Mucosa of rectum (tissue), 2 donors: Measurements from ENCODE around the gene EIF4E2.

ENCODE experiments used
- H3K27ac ChIP-seq, 2 donors: one replicate each; pipeline ENCODE4 v1.7.0; 2013; ENCODE audit warnings: inconsistent platforms in 2 of 2, low read depth in 2 of 2, low read length in 2 of 2
- H3K27me3 ChIP-seq, 2 donors: one replicate each; pipeline ENCODE4 v1.7.0; 2013; ENCODE audit warnings: low read length in 2 of 2; ENCODE audit not compliant: control insufficient read depth in 2 of 2, insufficient read depth in 2 of 2
- H3K36me3 ChIP-seq, 2 donors: one replicate each; pipeline ENCODE4 v1.7.0; 2013; ENCODE audit warnings: low read length in 2 of 2; ENCODE audit not compliant: control insufficient read depth in 2 of 2, insufficient read depth in 2 of 2
- H3K4me1 ChIP-seq, 2 donors: one replicate each; pipeline ENCODE4 v1.7.0; 2013; ENCODE audit warnings: low read length in 2 of 2, mild to moderate bottlenecking in 1 of 2; ENCODE audit not compliant: control insufficient read depth in 2 of 2, insufficient read depth in 2 of 2
- H3K4me3 ChIP-seq, 2 donors: one replicate each; pipeline ENCODE4 v1.7.0; 2013; ENCODE audit warnings: low read length in 2 of 2
- H3K9ac ChIP-seq, 2 donors: one replicate each; pipeline ENCODE4 v1.7.0; 2013; ENCODE audit warnings: low read length in 2 of 2, low read depth in 1 of 2, mild to moderate bottlenecking in 1 of 2
- H3K9me3 ChIP-seq, 2 donors: one replicate each; pipeline ENCODE4 v1.7.0; 2013; ENCODE audit warnings: low read length in 2 of 2; ENCODE audit not compliant: control insufficient read depth in 2 of 2
- donor health status: healthy.
- donor health status: Normal muscosa, but diverticular disease.

EIF4E2 gene

DNA sequence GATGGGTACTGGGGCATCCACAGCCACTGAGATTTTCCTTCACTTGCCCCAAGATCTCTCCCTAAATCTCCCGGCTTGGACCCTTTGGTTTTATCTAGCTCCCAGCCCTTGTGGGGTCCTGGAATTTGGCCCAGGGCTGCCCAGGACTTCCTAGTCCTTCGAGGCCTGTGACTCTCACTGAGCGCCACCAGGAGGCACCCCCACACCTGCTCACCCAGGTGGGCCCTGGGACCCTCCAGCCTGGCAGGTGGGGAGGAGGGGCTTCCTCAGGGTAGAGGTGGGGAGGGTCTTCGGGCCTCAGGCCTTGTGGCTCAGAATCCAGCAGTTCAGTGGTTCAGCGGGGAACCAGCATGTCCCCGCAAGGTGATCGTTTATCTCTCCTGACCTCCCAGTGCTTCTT lies 42.2 kb upstream of the EIF4E2 start:
- Histone ChIP-seq H3K4me3 (no peak overlapping the region), H3K4me1 (no peaks in the 10 kb centered on the region), H3K27me3 (peaks cover 20 to 24% of the 10 kb centered on the region in 2 donors), H3K9ac (no peak overlapping the region), H3K27ac (no peak overlapping the region), H3K36me3 (no peaks in the 10 kb centered on the region), H3K9me3 (no peaks in the 10 kb centered on the region)

- Histone ChIP-seq H3K27me3 (peaks cover 3 to 10% of the 10 kb centered on the region in 2 donors), H3K4me3 (no peak overlapping the region), H3K27ac (no peak overlapping the region), H3K9me3 (no peaks in the 10 kb centered on the region), H3K36me3 (no peaks in the 10 kb centered on the region), H3K9ac (no peak overlapping the region), H3K4me1 (no peaks in the 10 kb centered on the region)
Measured at GRCh38 chr2:232511336-232511890, 39.1 kb upstream of the EIF4E2 start.

- H3K4me1 ChIP-seq, result no peaks in the 10 kb centered on the region
- H3K9ac ChIP-seq, result no peak overlapping the region
- H3K36me3 ChIP-seq, result no peaks in the 10 kb centered on the region
- no peak overlapping the region for H3K27ac ChIP-seq
- no peaks in the 10 kb centered on the region for H3K9me3 ChIP-seq
- no peak overlapping the region for H3K4me3 ChIP-seq
- peaks cover 0 to 6% of the 10 kb centered on the region in 2 donors for H3K27me3 ChIP-seq
Measured at GRCh38 chr2:232512602-232513001, 37.9 kb upstream of the EIF4E2 start.

GRCh38 chr2:232513353-232513752 lies 37.1 kb upstream of the EIF4E2 start:
- no peak overlapping the region for H3K9ac ChIP-seq
- H3K36me3 ChIP-seq, result no peaks in the 10 kb centered on the region
- no peaks in the 10 kb centered on the region for H3K9me3 ChIP-seq
- no peaks in the 10 kb centered on the region for H3K4me1 ChIP-seq
- peaks cover 0 to 5% of the 10 kb centered on the region in 2 donors for H3K27me3 ChIP-seq
- no peak overlapping the region for H3K4me3 ChIP-seq
- H3K27ac ChIP-seq, result no peak overlapping the region

DNA sequence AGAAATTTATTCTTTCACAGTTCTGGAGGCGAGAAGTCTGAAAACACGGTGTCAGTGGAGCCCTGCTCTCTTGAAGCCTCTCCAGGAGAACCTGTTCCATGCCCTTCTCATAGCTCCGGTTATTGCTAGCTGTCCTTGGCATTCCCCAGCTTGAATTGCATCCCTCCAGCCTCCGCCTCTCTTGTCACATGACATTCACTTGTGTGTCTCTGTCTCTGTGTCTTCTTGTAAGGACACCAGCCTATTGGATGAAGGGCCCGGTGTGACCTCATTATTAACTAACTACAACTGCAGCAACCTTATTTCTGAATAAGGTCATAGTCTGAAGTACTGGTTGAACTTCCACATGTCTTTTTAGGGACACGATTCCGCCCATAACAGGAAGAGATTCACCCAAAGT lies 34.9 kb upstream of the EIF4E2 start:
- Histone ChIP-seq H3K9me3 (no peaks in the 10 kb centered on the region), H3K27ac (no peak overlapping the region), H3K27me3 (peaks cover 3 to 5% of the 10 kb centered on the region in 2 donors), H3K4me3 (no peak overlapping the region), H3K9ac (no peak overlapping the region), H3K36me3 (no peaks in the 10 kb centered on the region), H3K4me1 (no peaks in the 10 kb centered on the region)

GRCh38 chr2:232516551-232516950 lies 33.9 kb upstream of the EIF4E2 start:
- Histone ChIP-seq H3K4me3 (no peak overlapping the region), H3K9me3 (no peaks in the 10 kb centered on the region), H3K36me3 (no peaks in the 10 kb centered on the region), H3K9ac (no peak overlapping the region), H3K27me3 (peaks cover 3 to 7% of the 10 kb centered on the region in 2 donors), H3K27ac (no peak overlapping the region), H3K4me1 (no peaks in the 10 kb centered on the region)

DNA sequence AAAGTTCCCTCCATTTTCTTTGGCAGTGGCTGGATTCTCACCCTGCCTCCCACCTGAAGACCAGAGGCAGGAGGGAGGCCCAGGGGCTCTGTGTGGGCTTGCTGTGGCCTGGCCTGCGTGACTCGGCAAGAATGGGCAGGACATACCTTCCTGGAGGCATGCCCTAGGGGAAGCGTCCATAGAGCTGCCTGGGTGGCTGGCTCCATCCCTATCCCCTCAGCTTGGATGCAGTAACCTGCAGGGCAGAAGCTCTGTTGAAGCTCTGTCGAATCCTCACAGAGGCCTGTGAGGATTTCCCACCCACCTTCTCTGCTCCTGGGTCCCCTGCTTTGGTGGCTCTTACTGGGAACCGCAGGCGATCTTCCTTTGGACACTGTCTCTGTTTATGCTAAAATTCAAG lies 31.6 kb upstream of the EIF4E2 start:
- Histone ChIP-seq H3K9me3 (no peaks in the 10 kb centered on the region), H3K36me3 (no peaks in the 10 kb centered on the region), H3K4me1 (no peaks in the 10 kb centered on the region), H3K9ac (no peak overlapping the region), H3K27me3 (peaks cover 12 to 13% of the 10 kb centered on the region in 2 donors), H3K27ac (no peak overlapping the region), H3K4me3 (no peak overlapping the region)

DNA sequence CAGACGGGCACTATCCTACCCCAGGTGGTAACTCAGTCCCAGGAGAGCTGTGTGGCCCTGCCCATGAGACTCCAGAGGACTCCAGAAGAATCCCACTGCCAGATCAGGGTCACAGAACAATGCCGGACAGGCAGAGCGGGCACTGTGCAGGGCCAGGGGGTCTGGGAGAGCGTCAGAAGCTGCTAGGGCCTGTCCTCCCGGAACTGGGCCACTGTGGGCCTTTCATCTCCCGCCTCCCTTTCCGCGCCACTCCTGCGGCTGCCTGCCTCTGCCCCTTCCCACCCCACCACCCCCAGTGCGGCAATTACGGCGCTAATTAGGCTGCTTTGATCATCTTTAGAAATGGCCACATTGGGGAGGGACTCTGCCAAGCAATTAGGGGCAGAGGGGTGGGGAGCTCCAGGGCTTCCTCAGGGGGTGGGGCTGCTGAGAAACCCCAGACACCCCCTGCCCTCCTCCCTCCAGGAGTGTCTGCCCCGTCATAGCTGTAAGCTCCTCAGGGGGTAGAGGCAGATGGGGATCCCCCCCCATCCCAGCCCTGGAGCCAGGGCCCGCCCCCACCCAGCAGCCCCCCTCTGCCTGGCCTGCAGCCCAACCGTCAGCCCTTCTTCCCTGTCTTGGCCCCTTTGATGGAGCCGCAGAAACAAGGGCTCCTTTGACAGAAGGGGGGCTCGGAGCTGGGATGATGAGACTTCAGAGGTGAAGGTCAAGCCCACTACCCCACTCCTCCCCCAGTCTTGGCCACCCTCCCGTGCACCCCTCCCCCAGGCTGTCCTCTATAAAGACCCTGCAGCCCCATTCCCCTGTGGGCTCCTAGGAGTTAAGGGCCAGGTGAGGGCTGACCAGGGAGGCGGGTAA lies 30.7 kb upstream of the EIF4E2 start, which contains the start of gene PRSS56:
Gene PRSS56, plus strand, starts transcription at position 808 of the 858 bp plus-strand sequence. CDS start 211 bp downstream, outside the sequence.
- no peaks in the 10 kb centered on the region for H3K9me3 ChIP-seq
- no peak within 1 kb of the TSS for H3K4me3 ChIP-seq
- H3K27ac ChIP-seq, result no peak within 1 kb of the TSS
- peaks cover 20% of the 10 kb centered on the region in 2 donors for H3K27me3 ChIP-seq
- no peaks in the 10 kb centered on the region for H3K36me3 ChIP-seq
- H3K4me1 ChIP-seq, result no peaks in the 10 kb centered on the region
- no peak within 1 kb of the TSS for H3K9ac ChIP-seq

DNA sequence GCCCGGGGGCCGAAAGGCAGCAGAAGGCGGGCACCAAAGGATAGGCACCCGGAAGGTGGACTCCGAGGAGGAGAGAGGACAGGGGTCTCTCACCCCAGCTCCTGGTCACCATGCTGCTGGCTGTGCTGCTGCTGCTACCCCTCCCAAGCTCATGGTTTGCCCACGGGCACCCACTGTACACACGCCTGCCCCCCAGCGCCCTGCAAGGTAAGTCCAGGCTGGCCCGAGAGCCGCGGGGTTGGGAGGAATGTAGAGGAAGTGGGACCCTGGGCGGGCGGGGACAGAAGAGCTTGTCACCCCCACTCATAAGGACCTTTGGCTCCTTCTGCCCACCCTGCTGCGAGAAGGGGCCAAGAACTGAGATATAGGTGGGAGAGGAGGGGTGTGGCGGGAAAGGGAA lies 30.0 kb upstream of the EIF4E2 start:
- H3K4me1 ChIP-seq, result no peaks in the 10 kb centered on the region
- H3K27me3 ChIP-seq, result peaks cover 20% of the 10 kb centered on the region in 2 donors
- H3K9ac ChIP-seq, result no peak overlapping the region

DNA sequence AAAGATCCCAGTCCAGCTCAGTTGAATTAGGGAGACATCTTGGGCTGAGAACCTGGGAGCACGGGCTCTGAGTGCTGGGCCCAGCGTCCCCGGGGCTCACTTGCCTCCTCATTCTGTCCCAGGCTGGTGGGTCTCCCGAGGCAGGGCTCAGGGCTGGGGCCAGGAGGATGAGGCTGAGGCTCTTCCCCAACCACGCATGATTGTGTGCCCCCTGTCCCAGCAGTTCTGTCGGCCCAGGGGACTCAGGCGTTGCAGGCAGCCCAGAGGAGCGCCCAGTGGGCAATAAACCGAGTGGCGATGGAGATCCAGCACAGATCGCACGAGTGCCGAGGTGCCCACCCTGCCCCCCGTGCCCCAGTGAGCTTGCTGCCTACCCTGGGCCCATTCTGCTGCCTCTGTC lies 29.4 kb upstream of the EIF4E2 start:
- Histone ChIP-seq H3K27ac (no peak overlapping the region), H3K4me3 (no peak overlapping the region), H3K9me3 (no peaks in the 10 kb centered on the region), H3K9ac (no peak overlapping the region), H3K36me3 (no peaks in the 10 kb centered on the region), H3K27me3 (peaks cover 20% of the 10 kb centered on the region in 2 donors), H3K4me1 (no peaks in the 10 kb centered on the region)

More for the DNA sequence above, 30.0 kb upstream of the EIF4E2 start:
- H3K27ac ChIP-seq, result no peak overlapping the region
- H3K4me3 ChIP-seq, result no peak overlapping the region
- no peaks in the 10 kb centered on the region for H3K36me3 ChIP-seq
- H3K9me3 ChIP-seq, result no peaks in the 10 kb centered on the region
